ENCODE data around the gene PHRF1. TPM values are rescaled to one million over a fixed set of nuclear protein-coding genes. Genes with fewer than 3 reads are reported as not detected.

The PHRF1 gene
- total and polyA plus RNA-seq, 7 experiments from 2014 or later: 6.2 to 55.2 (median 47.5) TPM

- Histone ChIP-seq H3K36me3 (ENCODE audit: control insufficient read depth in 2 of 3, insufficient read depth in 3 of 3, low read length in 3 of 3) (no peaks in the 10 kb centered on the region), H3K9me3 (ENCODE audit: control insufficient read depth in 2 of 3, low read length in 3 of 3) (no peaks in the 10 kb centered on the region), H3K27me3 (ENCODE audit: control insufficient read depth in 2 of 2, insufficient read depth in 2 of 2, low read length in 2 of 2) (peaks cover 6 to 16% of the 10 kb centered on the region in 2 donors), H3K27ac (ENCODE audit: low read depth, low read length) (no peak overlapping the region), H3K4me3 (ENCODE audit: low read length) (no peak overlapping the region), H3K4me1 (ENCODE audit: control insufficient read depth in 2 of 2, insufficient read depth in 2 of 2, low read length in 2 of 2) (no peaks in the 10 kb centered on the region)
- Mint-ChIP-seq H3K27ac (no peak overlapping the region), H3K27me3 (peaks cover 11 to 36% (median 22%) of the 10 kb centered on the region in 5 donors), H3K4me1 (peaks cover 7 to 18% (median 13%) of the 10 kb centered on the region in 7 donors), H3K9me3 (no peaks in the 10 kb centered on the region), H3K36me3 (peaks cover 0 to 2% (median 0%) of the 10 kb centered on the region in 5 donors), H3K4me3 (peak overlapping the region in 9 of 10 donors; percentile 20 to 81 (median 41))
- no peak for ATAC-seq
- no peak for DNase-seq
- intact Hi-C loops (cut with micrococcal nuclease): no loop called here
- CTCF ChIA-PET: interaction anchor here (0.6 kb wide), 1 partner anchor 33 kb away, joined by 3 read pairs; no protein-coding TSS in a partner anchor
- POLR2A ChIA-PET: interaction anchor here (0.7 kb wide), 1 partner anchor 112 kb away, joined by 3 read pairs; no protein-coding TSS in a partner anchor
Measured at GRCh38 chr11:637333-637592, 61.0 kb downstream of the PHRF1 start.

- Mint-ChIP-seq H3K27ac (no peak overlapping the region), H3K4me1 (peaks cover 7 to 18% (median 16%) of the 10 kb centered on the region in 7 donors), H3K4me3 (peak overlapping the region; percentile 30 to 81 (median 52)), H3K9me3 (no peaks in the 10 kb centered on the region), H3K36me3 (peaks cover 0 to 5% (median 0%) of the 10 kb centered on the region in 5 donors), H3K27me3 (peaks cover 11 to 36% (median 22%) of the 10 kb centered on the region in 5 donors)
- no peaks in the 10 kb centered on the region for H3K9me3 ChIP-seq (ENCODE audit: control insufficient read depth in 2 of 3, low read length in 3 of 3)
- no peaks in the 10 kb centered on the region for H3K4me1 ChIP-seq (ENCODE audit: control insufficient read depth in 2 of 2, insufficient read depth in 2 of 2, low read length in 2 of 2)
- no peak overlapping the region for H3K27ac ChIP-seq (ENCODE audit: low read depth, low read length)
- peaks cover 6 to 16% of the 10 kb centered on the region in 2 donors for H3K27me3 ChIP-seq (ENCODE audit: control insufficient read depth in 2 of 2, insufficient read depth in 2 of 2, low read length in 2 of 2)
- no peak overlapping the region for H3K4me3 ChIP-seq (ENCODE audit: low read length)
- CTCF ChIA-PET: interaction anchor here (0.6 kb wide), 1 partner anchor 32 kb away, joined by 3 read pairs; no protein-coding TSS in a partner anchor
- no peaks in the 10 kb centered on the region for H3K36me3 ChIP-seq (ENCODE audit: control insufficient read depth in 2 of 3, insufficient read depth in 3 of 3, low read length in 3 of 3)
- intact Hi-C loops (cut with micrococcal nuclease): no loop called here
- ATAC-seq (no peak), DNase-seq (no peak)
- POLR2A ChIA-PET: interaction anchor here (0.5 to 1.2 kb wide), 3 partner anchors 112 to 141 kb away, joined by 3 to 4 read pairs (median 3); no protein-coding TSS in a partner anchor
Measured at GRCh38 chr11:637593-638521, 61.6 kb downstream of the PHRF1 start.

- no peak for ATAC-seq
- no peak for DNase-seq
- H3K9me3 Mint-ChIP-seq: no peaks in the 10 kb centered on the region
- peaks cover 0 to 5% (median 0%) of the 10 kb centered on the region in 5 donors for H3K36me3 Mint-ChIP-seq
- H3K27ac ChIP-seq (ENCODE audit: low read depth, low read length): no peak overlapping the region
- peak overlapping the region in 2 of 9 donors; percentile 19 to 29 for H3K27ac Mint-ChIP-seq
- no peak overlapping the region for H3K4me3 ChIP-seq (ENCODE audit: low read length)
- intact Hi-C loops (cut with micrococcal nuclease): no loop called here
- peaks cover 7 to 18% (median 16%) of the 10 kb centered on the region in 7 donors for H3K4me1 Mint-ChIP-seq
- H3K4me1 ChIP-seq (ENCODE audit: control insufficient read depth in 2 of 2, insufficient read depth in 2 of 2, low read length in 2 of 2): no peaks in the 10 kb centered on the region
- peaks cover 11 to 36% (median 22%) of the 10 kb centered on the region in 5 donors for H3K27me3 Mint-ChIP-seq
- POLR2A ChIA-PET: interaction anchor here (1.2 kb wide), 1 partner anchor 137 kb away, joined by 4 read pairs; no protein-coding TSS in a partner anchor
- peaks cover 6 to 16% of the 10 kb centered on the region in 2 donors for H3K27me3 ChIP-seq (ENCODE audit: control insufficient read depth in 2 of 2, insufficient read depth in 2 of 2, low read length in 2 of 2)
- H3K4me3 Mint-ChIP-seq: peak overlapping the region in 9 of 10 donors; percentile 32 to 72 (median 47)
- peaks cover 0 to 6% (median 2%) of the 10 kb centered on the region in 3 experiments for H3K36me3 ChIP-seq (ENCODE audit: control insufficient read depth in 2 of 3, insufficient read depth in 3 of 3, low read length in 3 of 3)
- no peaks in the 10 kb centered on the region for H3K9me3 ChIP-seq (ENCODE audit: control insufficient read depth in 2 of 3, low read length in 3 of 3)
- CTCF ChIA-PET: no interaction called here
Measured at GRCh38 chr11:638631-639331, 62.5 kb downstream of the PHRF1 start.

DNA sequence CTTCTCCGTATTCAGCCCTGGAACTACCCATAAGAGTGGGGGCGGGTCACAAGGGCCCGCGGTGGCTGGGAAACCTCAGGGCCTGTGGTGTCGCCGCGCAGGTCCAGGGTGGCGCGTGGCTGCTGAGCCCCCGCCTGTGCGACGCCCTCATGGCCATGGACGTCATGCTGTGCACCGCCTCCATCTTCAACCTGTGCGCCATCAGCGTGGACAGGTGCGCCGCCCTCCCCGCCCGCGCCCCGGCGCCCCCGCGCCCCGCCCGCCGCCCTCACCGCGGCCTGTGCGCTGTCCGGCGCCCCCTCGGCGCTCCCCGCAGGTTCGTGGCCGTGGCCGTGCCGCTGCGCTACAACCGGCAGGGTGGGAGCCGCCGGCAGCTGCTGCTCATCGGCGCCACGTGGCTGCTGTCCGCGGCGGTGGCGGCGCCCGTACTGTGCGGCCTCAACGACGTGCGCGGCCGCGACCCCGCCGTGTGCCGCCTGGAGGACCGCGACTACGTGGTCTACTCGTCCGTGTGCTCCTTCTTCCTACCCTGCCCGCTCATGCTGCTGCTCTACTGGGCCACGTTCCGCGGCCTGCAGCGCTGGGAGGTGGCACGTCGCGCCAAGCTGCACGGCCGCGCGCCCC is 63.2 kb downstream of the PHRF1 start:
- Histone ChIP-seq H3K9me3 (ENCODE audit: control insufficient read depth in 2 of 3, low read length in 3 of 3) (no peaks in the 10 kb centered on the region), H3K27me3 (ENCODE audit: control insufficient read depth in 2 of 2, insufficient read depth in 2 of 2, low read length in 2 of 2) (peaks cover 6 to 16% of the 10 kb centered on the region in 2 donors), H3K27ac (ENCODE audit: low read depth, low read length) (no peak overlapping the region), H3K36me3 (ENCODE audit: control insufficient read depth in 2 of 3, insufficient read depth in 3 of 3, low read length in 3 of 3) (peaks cover 0 to 13% (median 3%) of the 10 kb centered on the region in 3 experiments), H3K4me1 (ENCODE audit: control insufficient read depth in 2 of 2, insufficient read depth in 2 of 2, low read length in 2 of 2) (no peaks in the 10 kb centered on the region), H3K4me3 (ENCODE audit: low read length) (no peak overlapping the region)
- H3K27me3 Mint-ChIP-seq: peaks cover 11 to 36% (median 22%) of the 10 kb centered on the region in 5 donors
- CTCF ChIA-PET: no interaction called here
- intact Hi-C loops (cut with micrococcal nuclease): no loop called here
- peak overlapping the region in 3 of 10 donors; percentile 32 to 89 (median 64) for H3K4me3 Mint-ChIP-seq
- no peak for DNase-seq
- ATAC-seq: peak; percentile 3
- H3K4me1 Mint-ChIP-seq: peaks cover 7 to 18% (median 16%) of the 10 kb centered on the region in 7 donors
- H3K9me3 Mint-ChIP-seq: no peaks in the 10 kb centered on the region
- no peak overlapping the region for H3K27ac Mint-ChIP-seq
- H3K36me3 Mint-ChIP-seq: peaks cover 0 to 5% (median 0%) of the 10 kb centered on the region in 5 donors
- POLR2A ChIA-PET: no interaction called here

- POLR2A ChIA-PET: interaction anchor here (1.0 kb wide), 1 partner anchor 84 kb away, joined by 4 read pairs; no protein-coding TSS in a partner anchor
- H3K4me3 ChIP-seq (ENCODE audit: low read length): no peak overlapping the region
- peaks cover 6 to 16% of the 10 kb centered on the region in 2 donors for H3K27me3 ChIP-seq (ENCODE audit: control insufficient read depth in 2 of 2, insufficient read depth in 2 of 2, low read length in 2 of 2)
- intact Hi-C loops (cut with micrococcal nuclease): no loop called here
- Mint-ChIP-seq H3K36me3 (peaks cover 0 to 5% (median 0%) of the 10 kb centered on the region in 5 donors), H3K4me3 (peak overlapping the region in 9 of 10 donors; percentile 58 to 89 (median 68)), H3K27ac (peak overlapping the region in 3 of 9 donors; percentile 46 to 75 (median 63)), H3K27me3 (peaks cover 11 to 36% (median 22%) of the 10 kb centered on the region in 5 donors), H3K9me3 (no peaks in the 10 kb centered on the region), H3K4me1 (peaks cover 7 to 18% (median 16%) of the 10 kb centered on the region in 7 donors)
- ATAC-seq (peak; percentile 70), DNase-seq (no peak)
- no peaks in the 10 kb centered on the region for H3K9me3 ChIP-seq (ENCODE audit: control insufficient read depth in 2 of 3, low read length in 3 of 3)
- no peaks in the 10 kb centered on the region for H3K4me1 ChIP-seq (ENCODE audit: control insufficient read depth in 2 of 2, insufficient read depth in 2 of 2, low read length in 2 of 2)
- CTCF ChIA-PET: no interaction called here
- H3K36me3 ChIP-seq (ENCODE audit: control insufficient read depth in 2 of 3, insufficient read depth in 3 of 3, low read length in 3 of 3): peaks cover 0 to 15% (median 3%) of the 10 kb centered on the region in 3 experiments
- no peak overlapping the region for H3K27ac ChIP-seq (ENCODE audit: low read depth, low read length)
Measured at GRCh38 chr11:640021-640706, 63.9 kb downstream of the PHRF1 start.
